ENCODE data around the gene DHX8. TPM values are rescaled to one million over a fixed set of nuclear protein-coding genes. Genes with fewer than 3 reads are reported as not detected.

Gene DHX8
- total RNA-seq, 1 donor from 2014 or later, result 53.2 TPM

DNA sequence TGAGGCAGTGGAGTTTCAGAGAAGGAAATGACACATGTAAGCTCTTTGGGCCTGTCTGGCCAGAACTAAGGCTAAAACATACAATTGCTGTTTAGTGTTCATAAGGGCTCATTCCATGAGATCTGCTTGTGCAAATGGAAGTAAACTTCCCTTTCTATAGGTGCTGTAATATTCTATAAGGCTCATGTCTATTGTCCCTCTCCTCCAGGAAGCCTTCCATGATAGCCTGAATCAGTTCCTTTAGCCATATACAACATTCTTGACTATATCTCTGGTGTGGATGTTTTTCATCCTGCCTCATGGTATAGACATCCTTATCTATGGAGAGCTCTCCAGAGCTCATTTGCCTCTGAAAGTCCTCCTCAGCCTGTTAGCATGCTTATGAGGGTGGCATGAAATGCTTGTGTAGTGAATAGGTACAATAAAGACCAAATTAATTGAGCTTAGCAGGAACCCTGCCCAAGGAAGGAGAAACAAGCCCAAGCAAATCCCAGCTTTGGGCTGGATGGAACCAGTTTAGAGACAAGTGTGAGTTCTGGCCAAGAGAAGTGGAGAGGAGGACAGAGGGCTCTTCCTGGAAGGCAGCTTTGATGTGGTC lies 64.0 kb downstream of the DHX8 start:
- Mint-ChIP-seq H3K4me3 (ENCODE audit: low read depth) (no peak overlapping the region), H3K9me3 (no peaks in the 10 kb centered on the region), H3K4me1 (ENCODE audit: low read depth) (peaks cover 19% of the 10 kb centered on the region), H3K27me3 (ENCODE audit: low read depth) (peaks cover 41% of the 10 kb centered on the region), H3K27ac (no peak overlapping the region), H3K36me3 (ENCODE audit: low read depth) (no peaks in the 10 kb centered on the region)
- DNase-seq (ENCODE audit: low spot score), result no peak
- intact Hi-C loops (cut with micrococcal nuclease), result loop anchor here (2.0 to 10.0 kb wide), 2 partner anchors 65 to 153 kb away; partner anchors contain the start of genes ARL4D and DHX8

DNA sequence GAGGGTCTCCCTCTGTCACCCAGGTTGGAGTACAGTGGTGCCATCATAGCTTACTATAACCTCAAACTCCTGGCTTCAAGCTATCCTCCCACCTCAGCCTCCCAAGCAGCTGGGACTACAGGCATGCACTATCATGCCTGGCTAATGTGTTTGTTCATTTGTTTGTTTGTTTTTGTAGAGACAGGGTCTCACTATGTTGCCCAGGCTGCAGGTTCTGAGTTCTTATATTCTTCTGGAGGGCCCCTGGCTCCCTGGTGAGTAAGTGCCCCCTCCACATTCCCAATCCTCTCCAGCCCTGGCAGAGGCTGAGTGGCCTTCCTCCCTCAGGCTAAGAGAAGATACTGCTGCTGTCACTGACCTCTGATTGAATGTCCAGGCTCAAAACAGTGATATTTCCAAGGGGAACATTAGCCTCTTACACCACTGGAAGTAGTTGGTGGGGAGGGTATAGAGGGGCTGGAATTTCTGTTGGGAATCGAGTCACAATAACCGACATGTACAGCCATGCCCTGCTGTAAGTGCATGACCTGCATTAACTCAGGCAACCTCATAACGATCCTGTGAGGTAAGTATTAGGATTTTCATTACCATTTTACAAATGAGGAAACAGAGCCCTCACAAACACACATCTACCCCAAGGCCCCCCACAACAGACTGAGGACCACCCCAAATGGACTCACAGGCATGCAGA lies 65.1 kb downstream of the DHX8 start:
- peaks cover 32% of the 10 kb centered on the region for H3K27me3 Mint-ChIP-seq (ENCODE audit: low read depth)

DNA sequence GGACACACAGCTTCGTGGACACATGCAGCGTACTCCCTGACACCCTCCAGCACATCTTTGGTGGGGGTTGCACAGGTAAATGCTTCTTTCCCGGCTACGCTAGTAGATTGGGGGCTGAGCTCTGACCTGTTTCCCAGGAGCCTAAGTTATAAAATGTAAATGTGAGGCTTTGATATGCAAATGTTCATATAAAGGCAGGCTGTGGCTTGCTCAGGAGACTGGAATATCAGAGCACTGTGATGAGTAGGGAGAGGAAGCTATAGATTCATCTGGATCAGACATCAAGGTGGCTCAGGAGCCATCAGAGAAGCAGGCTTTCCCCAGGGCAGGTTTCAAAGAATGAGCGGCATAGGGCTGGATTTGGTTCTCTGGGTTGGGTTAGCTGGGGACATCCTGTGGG lies 65.7 kb downstream of the DHX8 start:
- Mint-ChIP-seq H3K27me3 (ENCODE audit: low read depth) (peaks cover 29% of the 10 kb centered on the region), H3K9me3 (no peaks in the 10 kb centered on the region), H3K4me1 (ENCODE audit: low read depth) (peaks cover 17% of the 10 kb centered on the region), H3K36me3 (ENCODE audit: low read depth) (no peaks in the 10 kb centered on the region), H3K27ac (no peak overlapping the region), H3K4me3 (ENCODE audit: low read depth) (no peak overlapping the region)
- DNase-seq (ENCODE audit: low spot score), result no peak
- intact Hi-C loops (cut with micrococcal nuclease), result loop anchor here (10.0 kb wide), 1 partner anchor 155 kb away; the partner anchor contains the start of gene ARL4D

More for the DNA sequence above, 65.1 kb downstream of the DHX8 start:
- Mint-ChIP-seq H3K36me3 (ENCODE audit: low read depth) (no peaks in the 10 kb centered on the region), H3K4me3 (ENCODE audit: low read depth) (no peak overlapping the region), H3K27ac (no peak overlapping the region), H3K4me1 (ENCODE audit: low read depth) (peaks cover 19% of the 10 kb centered on the region), H3K9me3 (no peaks in the 10 kb centered on the region)
- DNase-seq (ENCODE audit: low spot score), result no peak
- intact Hi-C loops (cut with micrococcal nuclease), result loop anchor here (10.0 kb wide), 1 partner anchor 154 kb away; the partner anchor contains the start of gene ARL4D

DNA sequence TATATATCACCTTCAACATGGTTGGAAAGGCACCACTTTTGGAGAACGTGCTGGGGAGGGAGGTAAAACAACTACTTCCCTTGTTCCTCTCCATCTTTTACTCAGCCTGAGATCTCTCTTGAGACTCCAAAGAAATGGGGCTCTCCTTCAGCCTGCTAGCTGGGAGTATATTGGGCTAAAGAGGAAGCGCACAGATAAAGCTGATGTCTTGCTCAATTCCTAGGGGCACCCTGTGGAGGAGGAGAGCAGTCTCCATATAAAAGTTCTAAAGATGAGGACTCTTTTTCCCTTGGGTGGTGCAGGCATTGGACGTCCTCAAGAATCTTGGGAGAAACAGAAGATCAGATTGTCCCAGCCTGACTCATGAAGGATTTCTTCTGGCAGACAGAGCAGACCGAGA lies 67.0 kb downstream of the DHX8 start:
- H3K27ac Mint-ChIP-seq, result no peak overlapping the region
- DNase-seq (ENCODE audit: low spot score), result no peak
- H3K4me1 Mint-ChIP-seq (ENCODE audit: low read depth), result peaks cover 11% of the 10 kb centered on the region
- H3K9me3 Mint-ChIP-seq, result no peaks in the 10 kb centered on the region
- intact Hi-C loops (cut with micrococcal nuclease), result no loop called here
- no peak overlapping the region for H3K4me3 Mint-ChIP-seq (ENCODE audit: low read depth)
- peaks cover 28% of the 10 kb centered on the region for H3K27me3 Mint-ChIP-seq (ENCODE audit: low read depth)
- H3K36me3 Mint-ChIP-seq (ENCODE audit: low read depth), result no peaks in the 10 kb centered on the region

DNA sequence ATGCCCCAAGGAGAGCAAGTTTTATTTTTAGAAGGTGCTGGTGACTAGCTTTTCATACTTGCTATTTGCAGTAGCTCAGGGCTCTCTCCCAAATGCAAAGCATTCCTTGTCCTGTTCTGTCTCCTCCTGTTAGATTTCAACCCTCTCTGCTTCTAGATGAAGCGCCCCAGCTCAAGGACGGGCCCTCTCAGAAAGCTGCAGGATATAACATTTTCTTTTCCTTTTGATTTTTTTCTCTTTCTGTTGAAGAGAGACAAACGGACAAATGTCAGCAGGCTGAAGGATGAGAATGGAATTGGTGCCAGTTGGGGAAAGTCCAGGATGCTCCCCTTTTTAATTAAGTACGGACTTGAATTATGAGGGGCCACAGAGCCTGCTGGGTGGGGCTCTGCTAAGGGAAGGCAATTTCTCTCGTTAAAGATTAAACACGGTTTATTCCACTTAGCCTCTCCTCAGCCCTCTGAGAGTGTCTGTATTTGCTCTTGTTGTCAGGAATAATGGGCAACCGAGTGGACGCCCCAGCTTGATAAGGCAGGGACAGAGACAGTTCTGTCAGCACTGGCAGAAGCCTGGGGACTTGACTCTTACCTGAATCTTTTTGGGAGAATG lies 68.6 kb downstream of the DHX8 start:
- DNase-seq (ENCODE audit: low spot score), result no peak
- Mint-ChIP-seq H3K9me3 (no peaks in the 10 kb centered on the region), H3K4me1 (ENCODE audit: low read depth) (peaks cover 7% of the 10 kb centered on the region), H3K36me3 (ENCODE audit: low read depth) (no peaks in the 10 kb centered on the region), H3K27ac (no peak overlapping the region), H3K27me3 (ENCODE audit: low read depth) (peaks cover 29% of the 10 kb centered on the region), H3K4me3 (ENCODE audit: low read depth) (no peak overlapping the region)
- intact Hi-C loops (cut with micrococcal nuclease), result no loop called here

DNA sequence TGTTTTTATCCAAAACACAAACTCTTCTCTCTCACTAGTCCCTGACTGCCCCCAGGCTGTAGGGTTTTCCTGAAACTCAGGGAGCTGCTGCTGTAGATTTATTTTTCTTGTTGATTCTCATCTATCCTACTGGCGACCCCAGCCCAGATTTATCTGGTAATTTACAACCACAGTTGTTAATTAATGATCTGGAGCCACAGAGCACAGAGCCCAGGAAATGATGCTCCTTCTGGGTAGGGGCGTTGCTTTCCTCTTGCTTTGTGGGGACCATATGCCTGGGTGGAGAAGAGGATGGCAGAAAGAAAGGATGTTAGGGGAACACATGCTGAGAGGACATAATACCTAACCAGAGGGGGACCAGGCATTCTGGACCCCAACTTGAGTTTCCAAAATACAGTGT lies 69.8 kb downstream of the DHX8 start:
- no peak for DNase-seq (ENCODE audit: low spot score)
- Mint-ChIP-seq H3K4me3 (ENCODE audit: low read depth) (no peak overlapping the region), H3K9me3 (no peaks in the 10 kb centered on the region), H3K27me3 (ENCODE audit: low read depth) (peaks cover 23% of the 10 kb centered on the region), H3K36me3 (ENCODE audit: low read depth) (no peaks in the 10 kb centered on the region), H3K4me1 (ENCODE audit: low read depth) (peaks cover 5% of the 10 kb centered on the region), H3K27ac (no peak overlapping the region)
- intact Hi-C loops (cut with micrococcal nuclease), result no loop called here

DNA sequence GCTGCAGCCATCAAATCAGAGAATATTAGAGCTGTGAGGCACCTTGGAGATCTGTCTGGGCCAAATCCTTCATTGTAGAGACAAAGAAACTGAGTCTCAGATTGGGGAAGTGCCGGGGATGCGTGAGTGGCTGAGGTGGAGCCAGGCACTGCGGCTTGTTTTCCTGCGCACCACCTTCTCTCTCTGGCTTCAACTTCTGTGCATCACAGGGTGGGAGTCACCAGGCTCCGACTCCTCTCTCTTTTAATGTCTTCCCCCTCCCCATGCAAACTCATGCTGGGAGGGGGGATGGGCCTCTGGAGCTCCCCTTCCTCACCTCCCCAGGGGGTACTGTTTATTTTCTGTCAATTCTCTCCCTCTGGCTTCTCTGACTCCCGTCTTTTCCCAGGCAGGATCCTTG lies 71.1 kb downstream of the DHX8 start:
- H3K9me3 Mint-ChIP-seq, result no peaks in the 10 kb centered on the region
- no peak for DNase-seq (ENCODE audit: low spot score)
- peaks cover 7% of the 10 kb centered on the region for H3K4me1 Mint-ChIP-seq (ENCODE audit: low read depth)
- peaks cover 17% of the 10 kb centered on the region for H3K27me3 Mint-ChIP-seq (ENCODE audit: low read depth)
- no peak overlapping the region for H3K4me3 Mint-ChIP-seq (ENCODE audit: low read depth)
- H3K36me3 Mint-ChIP-seq (ENCODE audit: low read depth), result no peaks in the 10 kb centered on the region
- intact Hi-C loops (cut with micrococcal nuclease), result no loop called here
- no peak overlapping the region for H3K27ac Mint-ChIP-seq

DNA sequence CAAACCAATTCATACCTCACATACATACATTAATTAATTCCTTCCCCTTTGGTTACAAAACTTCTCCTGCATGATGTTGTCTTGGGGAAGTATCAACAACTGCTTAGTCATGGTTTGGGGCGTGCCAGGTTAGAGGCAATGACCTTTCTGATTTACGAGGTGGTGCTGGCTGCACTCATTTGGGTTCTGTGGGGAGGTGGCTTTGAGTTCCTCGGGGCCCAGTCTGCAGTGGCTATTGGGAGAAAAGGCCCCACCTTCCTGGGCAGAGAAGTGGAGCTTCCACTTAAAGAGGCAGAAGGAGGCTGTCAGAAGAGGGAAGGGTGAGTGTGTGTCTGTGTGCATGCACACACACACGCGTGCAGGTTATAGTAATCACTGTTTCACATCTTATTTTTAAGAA lies 72.5 kb downstream of the DHX8 start:
- intact Hi-C loops (cut with micrococcal nuclease), result no loop called here
- Mint-ChIP-seq H3K9me3 (no peaks in the 10 kb centered on the region), H3K36me3 (ENCODE audit: low read depth) (no peaks in the 10 kb centered on the region), H3K4me3 (ENCODE audit: low read depth) (no peak overlapping the region), H3K4me1 (ENCODE audit: low read depth) (peaks cover 8% of the 10 kb centered on the region), H3K27me3 (ENCODE audit: low read depth) (peaks cover 14% of the 10 kb centered on the region), H3K27ac (no peak overlapping the region)
- no peak for DNase-seq (ENCODE audit: low spot score)

DNA sequence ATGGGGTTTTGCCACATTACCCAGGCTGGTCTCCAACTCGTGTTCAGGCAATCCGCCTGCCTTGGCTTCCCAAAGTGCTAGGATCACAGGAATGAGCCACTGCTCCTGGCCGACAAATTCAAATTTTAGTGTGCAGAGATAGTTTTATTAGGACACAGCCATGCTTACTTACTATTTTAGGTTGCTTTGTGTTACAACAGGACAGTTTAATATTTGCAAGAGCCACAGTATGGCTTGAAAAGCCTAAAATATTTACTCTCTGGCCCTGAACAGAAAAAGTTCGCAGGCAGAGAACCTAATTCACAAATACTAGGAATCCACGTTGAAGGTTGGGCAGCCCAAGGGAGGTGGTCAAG lies 75.0 kb downstream of the DHX8 start:
- Mint-ChIP-seq H3K9me3 (no peaks in the 10 kb centered on the region), H3K4me3 (ENCODE audit: low read depth) (no peak overlapping the region), H3K27ac (no peak overlapping the region), H3K36me3 (ENCODE audit: low read depth) (no peaks in the 10 kb centered on the region), H3K4me1 (ENCODE audit: low read depth) (peaks cover 8% of the 10 kb centered on the region), H3K27me3 (ENCODE audit: low read depth) (peaks cover 29% of the 10 kb centered on the region)
- intact Hi-C loops (cut with micrococcal nuclease), result no loop called here
- no peak for DNase-seq (ENCODE audit: low spot score)

DNA sequence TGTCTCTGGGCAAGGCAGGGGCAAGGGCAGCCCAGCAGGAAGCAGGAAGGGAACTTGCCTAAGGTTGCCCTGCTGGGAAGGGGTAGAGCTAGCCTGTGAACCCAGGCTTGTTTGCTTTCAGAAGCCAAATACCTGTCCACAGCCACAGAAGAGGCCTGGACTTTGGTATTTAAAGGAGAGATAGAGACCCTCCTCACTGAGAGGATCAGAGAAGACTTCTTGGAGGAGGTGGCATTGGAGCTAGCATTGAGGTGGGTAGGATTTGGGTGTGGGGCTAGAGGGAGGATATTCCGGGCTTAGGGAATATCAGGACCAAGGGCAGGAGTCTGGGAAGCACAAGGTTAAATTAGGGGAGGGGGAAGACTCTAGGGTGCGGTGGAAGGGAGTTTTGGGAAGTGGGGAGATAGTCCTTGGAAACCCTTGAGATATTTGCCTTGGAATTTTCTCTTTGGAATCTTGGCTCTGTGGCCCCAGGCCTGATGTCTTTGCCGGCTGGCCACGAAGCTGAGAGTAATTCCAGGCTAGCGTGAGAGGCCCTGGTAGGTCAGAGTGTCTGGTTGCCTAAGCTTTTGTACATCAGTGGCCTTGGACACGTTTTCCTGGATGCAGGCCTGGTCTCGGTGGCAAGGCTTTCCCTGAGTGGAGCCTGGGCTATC lies 75.5 kb downstream of the DHX8 start:
- H3K9me3 Mint-ChIP-seq, result no peaks in the 10 kb centered on the region
- DNase-seq (ENCODE audit: low spot score), result no peak
- intact Hi-C loops (cut with micrococcal nuclease), result no loop called here
- H3K27me3 Mint-ChIP-seq (ENCODE audit: low read depth), result peaks cover 29% of the 10 kb centered on the region
- H3K4me1 Mint-ChIP-seq (ENCODE audit: low read depth), result peaks cover 8% of the 10 kb centered on the region
- H3K27ac Mint-ChIP-seq, result no peak overlapping the region
- no peaks in the 10 kb centered on the region for H3K36me3 Mint-ChIP-seq (ENCODE audit: low read depth)
- H3K4me3 Mint-ChIP-seq (ENCODE audit: low read depth), result no peak overlapping the region

DNA sequence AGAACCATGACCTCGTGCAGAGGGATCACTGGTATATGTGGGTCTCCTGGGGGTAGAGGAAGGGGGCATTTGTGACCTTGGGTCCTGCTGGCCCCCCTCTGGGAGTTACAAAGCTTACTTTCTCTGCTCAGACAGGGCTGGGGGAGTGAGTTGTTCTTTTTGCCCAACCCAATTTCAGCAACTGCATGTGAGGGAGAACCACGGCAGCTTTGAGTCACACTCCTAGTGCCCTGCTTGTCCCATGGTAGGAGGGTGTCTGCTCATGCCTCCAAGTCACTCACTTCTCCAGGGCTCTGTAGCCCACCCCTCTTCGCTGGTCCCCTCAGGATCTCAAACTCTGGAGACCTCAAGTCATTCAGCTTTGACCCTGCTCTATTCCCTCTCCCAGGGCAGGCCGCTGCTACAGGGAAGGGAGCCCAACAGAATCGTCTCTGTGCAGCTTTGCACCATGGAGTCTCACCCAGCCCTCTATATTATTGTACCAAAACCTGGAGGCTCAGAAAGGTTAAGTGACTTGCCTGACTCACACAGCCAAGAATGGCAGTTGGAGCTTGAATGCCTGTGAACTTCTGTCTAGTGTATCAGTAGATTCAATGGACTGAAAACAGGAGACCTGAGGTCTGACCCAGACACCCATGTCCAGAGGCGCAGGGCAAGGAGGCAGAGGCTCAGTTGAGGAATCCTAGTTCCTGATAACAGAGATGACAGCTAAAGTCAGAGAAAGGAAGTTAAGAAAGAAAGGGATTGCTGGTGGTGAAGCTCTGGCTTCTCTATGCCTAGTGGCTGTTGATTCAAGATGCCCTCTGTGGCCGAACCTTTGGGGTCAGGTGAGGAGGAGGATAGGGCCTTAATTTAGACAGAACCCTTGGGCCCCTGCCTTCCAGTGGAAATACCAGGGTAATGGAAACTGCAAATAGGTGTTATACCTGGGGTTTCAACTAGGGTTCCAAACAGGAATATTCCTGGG lies 77.0 kb downstream of the DHX8 start:
- Mint-ChIP-seq H3K9me3 (no peaks in the 10 kb centered on the region), H3K4me3 (ENCODE audit: low read depth) (no peak overlapping the region), H3K4me1 (ENCODE audit: low read depth) (peaks cover 8% of the 10 kb centered on the region), H3K27me3 (ENCODE audit: low read depth) (peaks cover 26% of the 10 kb centered on the region), H3K27ac (no peak overlapping the region), H3K36me3 (ENCODE audit: low read depth) (no peaks in the 10 kb centered on the region)
- DNase-seq (ENCODE audit: low spot score), result no peak
- intact Hi-C loops (cut with micrococcal nuclease), result no loop called here
